H9 (cell line): ENCODE data around the gene BCAR3. TPM values are rescaled to one million over a fixed set of nuclear protein-coding genes. Genes with fewer than 3 reads are reported as not detected.

Experiments
- DNase-seq: peaks from one replicate; pipeline ENCODE4 v3.0.0-alpha.2; 2017
- H2AFZ ChIP-seq: one replicate; pipeline ENCODE4 v1.6.1; 2013; ENCODE audit warnings: mild to moderate bottlenecking, low read length, control low read depth, moderate library complexity
- H2AK5ac ChIP-seq: 2 replicates; pipeline ENCODE4 v1.6.1; 2013; ENCODE audit warnings: low read length, control low read depth, mixed read lengths; ENCODE audit not compliant: insufficient read length
- H2BK120ac ChIP-seq: one replicate; pipeline ENCODE4 v1.6.1; 2013; ENCODE audit warnings: low read depth, mild to moderate bottlenecking, low read length, control low read depth, inconsistent platforms; ENCODE audit not compliant: poor library complexity, severe bottlenecking
- H2BK12ac ChIP-seq: 2 replicates; pipeline ENCODE4 v1.6.1; 2013; ENCODE audit warnings: low read length, control low read depth, mixed read lengths, low read depth; ENCODE audit not compliant: insufficient read length
- H2BK15ac ChIP-seq: 2 replicates; pipeline ENCODE4 v1.6.1; 2013; ENCODE audit warnings: low read depth, low read length, control low read depth
- H2BK20ac ChIP-seq: one replicate; pipeline ENCODE4 v1.6.1; 2013; ENCODE audit warnings: low read depth, mild to moderate bottlenecking, low read length, control low read depth, inconsistent platforms; ENCODE audit not compliant: poor library complexity, severe bottlenecking
- H2BK5ac ChIP-seq: 2 replicates; pipeline ENCODE4 v1.6.1; 2013; ENCODE audit warnings: low read length, control low read depth, mixed read lengths; ENCODE audit not compliant: insufficient read length
- H3K14ac ChIP-seq: 2 replicates; pipeline ENCODE4 v1.6.1; 2013; ENCODE audit warnings: low read length, control low read depth; ENCODE audit not compliant: insufficient read depth
- H3K18ac ChIP-seq: 2 replicates; pipeline ENCODE4 v1.6.1; 2013; ENCODE audit warnings: low read depth, mild to moderate bottlenecking, mixed read lengths, low read length, control low read depth; ENCODE audit not compliant: insufficient read length
- H3K23ac ChIP-seq: 2 replicates; pipeline ENCODE4 v1.6.1; 2013; ENCODE audit warnings: low read length, control low read depth, mixed read lengths, low read depth; ENCODE audit not compliant: insufficient read length
- H3K23me2 ChIP-seq: 2 replicates; pipeline ENCODE4 v1.6.1; 2013; ENCODE audit warnings: low read depth, mild to moderate bottlenecking, mixed read lengths, low read length, control low read depth; ENCODE audit not compliant: insufficient read length, poor library complexity, severe bottlenecking
- H3K27ac ChIP-seq: 2 replicates; pipeline ENCODE4 v1.5.1; 2013; ENCODE audit warnings: low read length, control low read depth, mixed read lengths, low read depth; ENCODE audit not compliant: insufficient read length
- H3K27me3 ChIP-seq: 2 replicates; pipeline ENCODE4 v1.6.1; 2013; ENCODE audit warnings: low read length, control low read depth, inconsistent platforms; ENCODE audit not compliant: insufficient read depth
- H3K4ac ChIP-seq: 2 replicates; pipeline ENCODE4 v1.6.1; 2013; ENCODE audit warnings: low read depth, mild to moderate bottlenecking, control low read depth, inconsistent platforms, low read length, moderate library complexity
- H3K4me1 ChIP-seq: 2 replicates; pipeline ENCODE4 v1.6.1; 2013; ENCODE audit warnings: low read length, control low read depth, inconsistent platforms; ENCODE audit not compliant: insufficient read depth
- H3K4me2 ChIP-seq: 2 replicates; pipeline ENCODE4 v1.6.1; 2013; ENCODE audit warnings: low read length, control low read depth, mixed read lengths; ENCODE audit not compliant: insufficient read length, insufficient read depth
- H3K56ac ChIP-seq: 2 replicates; pipeline ENCODE4 v1.6.1; 2013; ENCODE audit warnings: low read depth, mild to moderate bottlenecking, mixed read lengths, low read length, control low read depth; ENCODE audit not compliant: insufficient read length
- H3K79me1 ChIP-seq: 2 replicates; pipeline ENCODE4 v1.6.1; 2013; ENCODE audit warnings: low read depth, mild to moderate bottlenecking, moderate library complexity, low read length, control low read depth, inconsistent platforms; ENCODE audit not compliant: insufficient read depth, poor library complexity, severe bottlenecking
- H3K79me2 ChIP-seq: 2 replicates; pipeline ENCODE4 v1.6.1; 2013; ENCODE audit warnings: low read length, control low read depth, inconsistent platforms; ENCODE audit not compliant: insufficient read depth
- H3K9ac ChIP-seq: 2 replicates; pipeline ENCODE4 v1.6.1; 2013; ENCODE audit warnings: low read length, control low read depth, mixed read lengths; ENCODE audit not compliant: insufficient read length; ENCODE audit errors: extremely low read depth
- H3K9me3 ChIP-seq: one replicate; pipeline ENCODE4 v1.6.1; 2013; ENCODE audit warnings: low read depth, low read length, inconsistent platforms; ENCODE audit not compliant: control insufficient read depth
- H3T11ph ChIP-seq: one replicate; pipeline ENCODE4 v1.6.1; 2013; ENCODE audit warnings: mild to moderate bottlenecking, low read length, control low read depth, inconsistent platforms
- H4K20me1 ChIP-seq: one replicate; pipeline ENCODE4 v1.6.1; 2013; ENCODE audit not compliant: control insufficient read depth, insufficient read length, insufficient read depth
- H4K5ac ChIP-seq: 2 replicates; pipeline ENCODE4 v1.6.1; 2013; ENCODE audit warnings: low read depth, mild to moderate bottlenecking, mixed read lengths, low read length, control low read depth; ENCODE audit not compliant: insufficient read length
- H4K8ac ChIP-seq: replicated peaks from 2 replicates; pipeline ENCODE4 v1.6.1; 2013; ENCODE audit warnings: low read length, control low read depth, mixed read lengths, low read depth; ENCODE audit not compliant: insufficient read length
- H4K91ac ChIP-seq: 2 replicates; pipeline ENCODE4 v1.6.1; 2013; ENCODE audit warnings: low read depth, mild to moderate bottlenecking, moderate library complexity, mixed read lengths, low read length, control low read depth; ENCODE audit not compliant: insufficient read length
- H3K27ac Mint-ChIP-seq, 3 experiments: 2 replicates in 2 of 3; 3 replicates in 1 of 3; pipeline ENCODE4 v1.8.0; 2020 to 2021; ENCODE audit warnings: mixed read lengths in 3 of 3, mild to moderate bottlenecking in 1 of 3, moderate library complexity in 1 of 3
- H3K27me3 Mint-ChIP-seq: 2 replicates; pipeline ENCODE4 v1.8.0; 2021; ENCODE audit warnings: low read depth, mild to moderate bottlenecking, moderate library complexity, mixed read lengths
- H3K36me3 Mint-ChIP-seq, 3 experiments: 2 replicates in 2 of 3; 3 replicates in 1 of 3; pipeline ENCODE4 v1.8.0; 2020 to 2021; ENCODE audit warnings: low read depth in 3 of 3, mixed read lengths in 3 of 3; ENCODE audit not compliant: insufficient read depth in 1 of 3
- H3K4me1 Mint-ChIP-seq, 2 experiments: 2 replicates each; pipeline ENCODE4 v1.8.0; 2020; ENCODE audit warnings: mixed read lengths in 2 of 2
- H3K4me3 Mint-ChIP-seq, 2 experiments: 2 replicates in 1 of 2; 3 replicates in 1 of 2; pipeline ENCODE4 v1.8.0; 2020 to 2021; ENCODE audit warnings: mild to moderate bottlenecking in 2 of 2, mixed read lengths in 2 of 2, moderate library complexity in 1 of 2
- H3K9me3 Mint-ChIP-seq, 2 experiments: 2 replicates in 1 of 2; 3 replicates in 1 of 2; pipeline ENCODE4 v1.8.0; 2020; ENCODE audit warnings: mild to moderate bottlenecking in 2 of 2, mixed read lengths in 2 of 2, moderate library complexity in 1 of 2
- WGBS: extraction: QIAGEN DNeasy Blood & Tissue Kit; methylation state at CpG from one replicate; pipeline ENCODE4 v1.1.7; 2013; ENCODE audit warnings: missing lambda C conversion rate, low lambda C conversion rate, mixed read lengths; ENCODE audit not compliant: insufficient read length; ENCODE audit errors: extremely low coverage; 5-methylcytosine and 5-hydroxymethylcytosine counted together
- total RNA-seq: library from RNA; stranded (reverse); gene quantifications from 2 replicates; pipeline ENCODE4 v1.2.1, GENCODE V29; 2021
- TF ChIP-seq, protein P1 (sequence below): fragments of 200-600 bp; sonication (generic); conservative IDR thresholded peaks from 3 replicates; pipeline ENCODE4 v1.8.0; 2021; ENCODE audit warnings: antibody characterized with exemption, mild to moderate bottlenecking

The BCAR3 gene
- total RNA-seq, 1 experiment from 2014 or later, result 4.9 TPM

DNA sequence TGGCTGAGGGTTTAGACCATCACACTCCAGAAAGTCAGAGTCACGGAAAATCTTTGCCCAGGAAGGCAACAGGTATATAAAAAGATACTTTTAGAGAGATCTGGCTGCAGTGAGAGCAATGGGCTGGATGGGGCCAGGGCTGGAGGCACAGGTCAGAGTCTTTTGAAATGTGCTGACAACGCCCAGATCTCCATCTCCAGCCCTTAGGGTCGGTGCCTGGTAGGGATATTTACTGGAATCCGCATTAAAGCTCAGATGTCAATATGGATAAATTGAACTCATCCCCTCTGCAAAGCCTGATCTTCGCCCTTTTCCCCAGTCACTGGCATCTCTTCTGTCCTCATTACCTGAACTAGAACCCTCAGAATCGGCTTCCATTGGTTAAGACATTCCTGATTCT is 82.2 kb downstream of the BCAR3 start:
- Histone ChIP-seq H2AK5ac (no peak overlapping the region), H3K23ac (no peak overlapping the region), H4K5ac (no peak overlapping the region), H2AFZ (no peak overlapping the region), H3K14ac (no peak overlapping the region), H3K4me1 (peaks cover 9% of the 10 kb centered on the region; the same call in 1 of the 2 replicates), H2BK15ac (no peak overlapping the region), H3K56ac (no peak overlapping the region), H3K9me3 (no peaks in the 10 kb centered on the region), H3K18ac (no peak overlapping the region), H4K91ac (no peak overlapping the region), H4K20me1 (no peaks in the 10 kb centered on the region), H2BK5ac (no peak overlapping the region), H3K9ac (no peak overlapping the region), H3K23me2 (no peaks in the 10 kb centered on the region), H2BK20ac (no peak overlapping the region), H3K4me2 (no peak overlapping the region), H3K27ac (no peak overlapping the region), H3K79me1 (no peaks in the 10 kb centered on the region), H3K4ac (no peak overlapping the region), H2BK12ac (no peak overlapping the region), H2BK120ac (no peak overlapping the region), H3T11ph (no peak overlapping the region), H4K8ac (no peak overlapping the region), H3K27me3 (no peaks in the 10 kb centered on the region), H3K79me2 (no peaks in the 10 kb centered on the region)
- Mint-ChIP-seq H3K9me3 (no peaks in the 10 kb centered on the region; a peak in 1 of 5 replicates), H3K36me3 (no peaks in the 10 kb centered on the region; a peak in 1 of 7 replicates), H3K4me3 (no peak overlapping the region), H3K4me1 (peaks cover 31 to 40% of the 10 kb centered on the region in 2 experiments), H3K27ac (no peak overlapping the region), H3K27me3 (no peaks in the 10 kb centered on the region)
- no CpG with 5 or more reads among the region's 6 CpGs for WGBS
- TF ChIP-seq, protein P1, sequence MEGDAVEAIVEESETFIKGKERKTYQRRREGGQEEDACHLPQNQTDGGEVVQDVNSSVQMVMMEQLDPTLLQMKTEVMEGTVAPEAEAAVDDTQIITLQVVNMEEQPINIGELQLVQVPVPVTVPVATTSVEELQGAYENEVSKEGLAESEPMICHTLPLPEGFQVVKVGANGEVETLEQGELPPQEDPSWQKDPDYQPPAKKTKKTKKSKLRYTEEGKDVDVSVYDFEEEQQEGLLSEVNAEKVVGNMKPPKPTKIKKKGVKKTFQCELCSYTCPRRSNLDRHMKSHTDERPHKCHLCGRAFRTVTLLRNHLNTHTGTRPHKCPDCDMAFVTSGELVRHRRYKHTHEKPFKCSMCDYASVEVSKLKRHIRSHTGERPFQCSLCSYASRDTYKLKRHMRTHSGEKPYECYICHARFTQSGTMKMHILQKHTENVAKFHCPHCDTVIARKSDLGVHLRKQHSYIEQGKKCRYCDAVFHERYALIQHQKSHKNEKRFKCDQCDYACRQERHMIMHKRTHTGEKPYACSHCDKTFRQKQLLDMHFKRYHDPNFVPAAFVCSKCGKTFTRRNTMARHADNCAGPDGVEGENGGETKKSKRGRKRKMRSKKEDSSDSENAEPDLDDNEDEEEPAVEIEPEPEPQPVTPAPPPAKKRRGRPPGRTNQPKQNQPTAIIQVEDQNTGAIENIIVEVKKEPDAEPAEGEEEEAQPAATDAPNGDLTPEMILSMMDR, result no peak
- no peak for DNase-seq
